HEK293 (cell line): ENCODE results near the gene DYNC1I1.

Experiments
- GLIS1 ChIP-seq: fragments of 450-650 bp; formaldehyde crosslinking; IDR thresholded peaks from 2 replicates; pipeline ENCODE4 v1.5.1; 2016; ENCODE audit warnings: missing biosample characterization, missing genetic modification characterization
- KLF10 ChIP-seq: fragments of 450-650 bp; IDR thresholded peaks from 2 replicates; pipeline ENCODE4 v1.5.1; 2018; ENCODE audit warnings: missing biosample characterization, mild to moderate bottlenecking, missing genetic modification characterization
- ZNF16 ChIP-seq: fragments of 450-650 bp; formaldehyde crosslinking; IDR thresholded peaks from 2 replicates; pipeline ENCODE4 v1.5.1; 2016; ENCODE audit warnings: low read depth, missing biosample characterization, missing genetic modification characterization
- ZNF274 ChIP-seq, 2 experiments: fragments of 200-500 bp in 1 of 2; fragments of 450-650 bp in 1 of 2; sonication (Bioruptor generic) in 1 of 2; formaldehyde crosslinking in 1 of 2; IDR thresholded peaks; 2 replicates each; pipeline versions ENCODE4 v1.5.1 to v1.6.1; 2014 to 2016; ENCODE audit warnings: borderline replicate concordance in 1 of 2, inconsistent platforms in 1 of 2, low read length in 1 of 2, missing biosample characterization in 1 of 2, missing genetic modification characterization in 1 of 2
- ZNF510 ChIP-seq: fragments of 450-650 bp; formaldehyde crosslinking; IDR thresholded peaks from 2 replicates; pipeline ENCODE4 v1.5.1; 2018; ENCODE audit warnings: mild to moderate bottlenecking, missing genetic modification characterization, missing biosample characterization; ENCODE audit not compliant: insufficient replicate concordance
- ZNF548 ChIP-seq: fragments of 450-650 bp; formaldehyde crosslinking; IDR thresholded peaks from 2 replicates; pipeline ENCODE4 v1.5.1; 2016; ENCODE audit warnings: missing biosample characterization, missing genetic modification characterization
- ZNF626 ChIP-seq: fragments of 450-650 bp; sonication (Bioruptor Pico); formaldehyde crosslinking; IDR thresholded peaks from 2 replicates; pipeline ENCODE4 v1.5.1; 2018; ENCODE audit warnings: missing biosample characterization, missing genetic modification characterization, inconsistent platforms
- TF ChIP-seq, protein P1 (sequence below): fragments of 450-650 bp; formaldehyde crosslinking; IDR thresholded peaks from 2 replicates; pipeline ENCODE4 v1.5.1; 2016; ENCODE audit warnings: missing biosample characterization, missing genetic modification characterization
- TF ChIP-seq, protein P2 (sequence below): fragments of 450-650 bp; formaldehyde crosslinking; conservative IDR thresholded peaks from 2 replicates; pipeline ENCODE4 v1.5.1; 2016; ENCODE audit warnings: low read depth, missing biosample characterization, missing genetic modification characterization

DNA sequence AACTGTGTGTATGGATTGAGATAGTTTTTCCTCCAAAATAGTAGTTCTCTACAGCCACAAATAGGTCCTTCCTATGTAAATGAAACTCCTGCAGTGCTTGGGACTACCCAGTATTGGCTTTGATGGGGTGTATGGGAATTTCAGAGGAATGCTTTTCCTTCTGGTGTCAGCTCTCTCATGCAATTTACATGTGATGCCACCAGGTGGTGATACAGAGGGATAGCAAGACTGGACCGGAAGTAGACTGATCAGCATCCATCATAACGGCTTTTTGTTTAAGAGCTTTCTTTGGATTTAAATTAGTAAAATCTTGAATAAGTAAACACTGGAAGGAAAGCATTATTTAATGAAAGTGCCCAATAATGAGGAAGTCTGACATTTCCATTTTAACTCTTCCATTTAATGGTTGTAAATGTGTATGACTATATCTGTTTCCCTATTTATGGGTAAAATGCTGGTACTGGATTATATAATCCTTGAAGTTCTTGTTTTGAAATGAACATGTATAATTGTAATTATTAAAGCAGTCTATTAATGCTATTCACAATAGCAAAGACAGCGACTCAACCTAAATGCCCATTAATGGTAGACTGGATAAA lies 22.7 kb downstream of the DYNC1I1 start:
- TF ChIP-seq, protein P1, sequence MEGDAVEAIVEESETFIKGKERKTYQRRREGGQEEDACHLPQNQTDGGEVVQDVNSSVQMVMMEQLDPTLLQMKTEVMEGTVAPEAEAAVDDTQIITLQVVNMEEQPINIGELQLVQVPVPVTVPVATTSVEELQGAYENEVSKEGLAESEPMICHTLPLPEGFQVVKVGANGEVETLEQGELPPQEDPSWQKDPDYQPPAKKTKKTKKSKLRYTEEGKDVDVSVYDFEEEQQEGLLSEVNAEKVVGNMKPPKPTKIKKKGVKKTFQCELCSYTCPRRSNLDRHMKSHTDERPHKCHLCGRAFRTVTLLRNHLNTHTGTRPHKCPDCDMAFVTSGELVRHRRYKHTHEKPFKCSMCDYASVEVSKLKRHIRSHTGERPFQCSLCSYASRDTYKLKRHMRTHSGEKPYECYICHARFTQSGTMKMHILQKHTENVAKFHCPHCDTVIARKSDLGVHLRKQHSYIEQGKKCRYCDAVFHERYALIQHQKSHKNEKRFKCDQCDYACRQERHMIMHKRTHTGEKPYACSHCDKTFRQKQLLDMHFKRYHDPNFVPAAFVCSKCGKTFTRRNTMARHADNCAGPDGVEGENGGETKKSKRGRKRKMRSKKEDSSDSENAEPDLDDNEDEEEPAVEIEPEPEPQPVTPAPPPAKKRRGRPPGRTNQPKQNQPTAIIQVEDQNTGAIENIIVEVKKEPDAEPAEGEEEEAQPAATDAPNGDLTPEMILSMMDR (tag by site-specific recombination): no peak
- no peak for TF ChIP-seq ZNF548 (tag by site-specific recombination)
- TF ChIP-seq ZNF510 (tag by site-specific recombination): no peak
- TF ChIP-seq ZNF16 (tag by site-specific recombination): no peak
- no peak for TF ChIP-seq ZNF274 (IDR thresholded peaks at IDR 0.05; ENCODE audit: low read length)
- TF ChIP-seq ZNF274 (tag by site-specific recombination; IDR thresholded peaks at IDR 0.05; ENCODE audit: borderline replicate concordance): no peak
- TF ChIP-seq ZNF626 (tag by site-specific recombination): no peak
- no peak for TF ChIP-seq GLIS1 (tag by site-specific recombination)
- no peak for TF ChIP-seq KLF10 (tag by site-specific recombination)
- TF ChIP-seq, protein P2, sequence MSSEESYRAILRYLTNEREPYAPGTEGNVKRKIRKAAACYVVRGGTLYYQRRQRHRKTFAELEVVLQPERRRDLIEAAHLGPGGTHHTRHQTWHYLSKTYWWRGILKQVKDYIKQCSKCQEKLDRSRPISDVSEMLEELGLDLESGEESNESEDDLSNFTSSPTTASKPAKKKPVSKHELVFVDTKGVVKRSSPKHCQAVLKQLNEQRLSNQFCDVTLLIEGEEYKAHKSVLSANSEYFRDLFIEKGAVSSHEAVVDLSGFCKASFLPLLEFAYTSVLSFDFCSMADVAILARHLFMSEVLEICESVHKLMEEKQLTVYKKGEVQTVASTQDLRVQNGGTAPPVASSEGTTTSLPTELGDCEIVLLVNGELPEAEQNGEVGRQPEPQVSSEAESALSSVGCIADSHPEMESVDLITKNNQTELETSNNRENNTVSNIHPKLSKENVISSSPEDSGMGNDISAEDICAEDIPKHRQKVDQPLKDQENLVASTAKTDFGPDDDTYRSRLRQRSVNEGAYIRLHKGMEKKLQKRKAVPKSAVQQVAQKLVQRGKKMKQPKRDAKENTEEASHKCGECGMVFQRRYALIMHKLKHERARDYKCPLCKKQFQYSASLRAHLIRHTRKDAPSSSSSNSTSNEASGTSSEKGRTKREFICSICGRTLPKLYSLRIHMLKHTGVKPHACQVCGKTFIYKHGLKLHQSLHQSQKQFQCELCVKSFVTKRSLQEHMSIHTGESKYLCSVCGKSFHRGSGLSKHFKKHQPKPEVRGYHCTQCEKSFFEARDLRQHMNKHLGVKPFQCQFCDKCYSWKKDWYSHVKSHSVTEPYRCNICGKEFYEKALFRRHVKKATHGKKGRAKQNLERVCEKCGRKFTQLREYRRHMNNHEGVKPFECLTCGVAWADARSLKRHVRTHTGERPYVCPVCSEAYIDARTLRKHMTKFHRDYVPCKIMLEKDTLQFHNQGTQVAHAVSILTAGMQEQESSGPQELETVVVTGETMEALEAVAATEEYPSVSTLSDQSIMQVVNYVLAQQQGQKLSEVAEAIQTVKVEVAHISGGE (tag by site-specific recombination): no peak
